GM12874 (cell line): ENCODE measurements around the gene MYCL.

ENCODE experiments used
- CTCF ChIP-seq: IDR thresholded peaks from 2 replicates; pipeline ENCODE4 v1.5.1; 2011; ENCODE audit warnings: low read depth, mild to moderate bottlenecking, control low read depth, low read length, moderate library complexity; ENCODE audit not compliant: insufficient read depth

MYCL gene

GRCh38 chr1:39863177-39863576 lies 38.5 kb downstream of the MYCL start:
- TF ChIP-seq CTCF: no peak

GRCh38 chr1:39861003-39861402 lies 40.7 kb downstream of the MYCL start:
- TF ChIP-seq CTCF: no peak

- TF ChIP-seq CTCF: no peak
Observed at GRCh38 chr1:39859859-39860812, 41.6 kb downstream of the MYCL start.

- no peak for TF ChIP-seq CTCF
Observed at GRCh38 chr1:39858315-39858714, 43.4 kb downstream of the MYCL start.

GRCh38 chr1:39857126-39857878 lies 44.4 kb downstream of the MYCL start:
- no peak for TF ChIP-seq CTCF

- no peak for TF ChIP-seq CTCF
Observed at GRCh38 chr1:39854738-39855137, 47.0 kb downstream of the MYCL start.

- no peak for TF ChIP-seq CTCF
Observed at GRCh38 chr1:39854314-39854713, 47.4 kb downstream of the MYCL start.
